ENCODE measurements around the gene LIX1.

DNA sequence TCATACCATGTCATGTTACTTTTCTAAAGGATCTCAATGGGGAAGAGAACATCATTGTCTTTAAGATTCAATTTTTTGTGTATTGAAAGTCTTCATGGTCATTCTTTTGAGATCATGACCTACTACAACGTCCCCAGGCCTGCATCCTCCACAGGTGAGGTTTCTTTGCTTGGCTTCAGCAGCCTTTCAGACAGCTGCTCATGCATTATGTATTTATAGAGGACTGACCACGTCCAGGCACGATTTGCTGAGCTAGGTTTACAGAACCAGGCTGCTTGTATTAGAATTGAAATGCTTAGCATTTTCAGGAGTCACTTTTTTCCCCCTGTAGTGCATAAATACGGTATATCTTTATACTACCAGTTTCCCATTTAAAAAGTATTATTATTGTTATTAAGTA is 70.4 kb downstream of the LIX1 start:
- TF ChIP-seq EZH2 (IDR thresholded peaks at IDR 0.05; ENCODE audit: borderline replicate concordance, insufficient read depth, low read length, poor library complexity, severe bottlenecking) (no peak), EP300 (conservative IDR thresholded peaks at IDR 0.05; ENCODE audit: poor library complexity, severe bottlenecking) (no peak), SMC3 (conservative IDR thresholded peaks at IDR 0.05; ENCODE audit: poor library complexity) (no peak)
- TF ChIP-seq, protein P1, sequence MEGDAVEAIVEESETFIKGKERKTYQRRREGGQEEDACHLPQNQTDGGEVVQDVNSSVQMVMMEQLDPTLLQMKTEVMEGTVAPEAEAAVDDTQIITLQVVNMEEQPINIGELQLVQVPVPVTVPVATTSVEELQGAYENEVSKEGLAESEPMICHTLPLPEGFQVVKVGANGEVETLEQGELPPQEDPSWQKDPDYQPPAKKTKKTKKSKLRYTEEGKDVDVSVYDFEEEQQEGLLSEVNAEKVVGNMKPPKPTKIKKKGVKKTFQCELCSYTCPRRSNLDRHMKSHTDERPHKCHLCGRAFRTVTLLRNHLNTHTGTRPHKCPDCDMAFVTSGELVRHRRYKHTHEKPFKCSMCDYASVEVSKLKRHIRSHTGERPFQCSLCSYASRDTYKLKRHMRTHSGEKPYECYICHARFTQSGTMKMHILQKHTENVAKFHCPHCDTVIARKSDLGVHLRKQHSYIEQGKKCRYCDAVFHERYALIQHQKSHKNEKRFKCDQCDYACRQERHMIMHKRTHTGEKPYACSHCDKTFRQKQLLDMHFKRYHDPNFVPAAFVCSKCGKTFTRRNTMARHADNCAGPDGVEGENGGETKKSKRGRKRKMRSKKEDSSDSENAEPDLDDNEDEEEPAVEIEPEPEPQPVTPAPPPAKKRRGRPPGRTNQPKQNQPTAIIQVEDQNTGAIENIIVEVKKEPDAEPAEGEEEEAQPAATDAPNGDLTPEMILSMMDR (IDR thresholded peaks at IDR 0.05; ENCODE audit: poor library complexity, severe bottlenecking), result no peak
- TF ChIP-seq, protein P2, sequence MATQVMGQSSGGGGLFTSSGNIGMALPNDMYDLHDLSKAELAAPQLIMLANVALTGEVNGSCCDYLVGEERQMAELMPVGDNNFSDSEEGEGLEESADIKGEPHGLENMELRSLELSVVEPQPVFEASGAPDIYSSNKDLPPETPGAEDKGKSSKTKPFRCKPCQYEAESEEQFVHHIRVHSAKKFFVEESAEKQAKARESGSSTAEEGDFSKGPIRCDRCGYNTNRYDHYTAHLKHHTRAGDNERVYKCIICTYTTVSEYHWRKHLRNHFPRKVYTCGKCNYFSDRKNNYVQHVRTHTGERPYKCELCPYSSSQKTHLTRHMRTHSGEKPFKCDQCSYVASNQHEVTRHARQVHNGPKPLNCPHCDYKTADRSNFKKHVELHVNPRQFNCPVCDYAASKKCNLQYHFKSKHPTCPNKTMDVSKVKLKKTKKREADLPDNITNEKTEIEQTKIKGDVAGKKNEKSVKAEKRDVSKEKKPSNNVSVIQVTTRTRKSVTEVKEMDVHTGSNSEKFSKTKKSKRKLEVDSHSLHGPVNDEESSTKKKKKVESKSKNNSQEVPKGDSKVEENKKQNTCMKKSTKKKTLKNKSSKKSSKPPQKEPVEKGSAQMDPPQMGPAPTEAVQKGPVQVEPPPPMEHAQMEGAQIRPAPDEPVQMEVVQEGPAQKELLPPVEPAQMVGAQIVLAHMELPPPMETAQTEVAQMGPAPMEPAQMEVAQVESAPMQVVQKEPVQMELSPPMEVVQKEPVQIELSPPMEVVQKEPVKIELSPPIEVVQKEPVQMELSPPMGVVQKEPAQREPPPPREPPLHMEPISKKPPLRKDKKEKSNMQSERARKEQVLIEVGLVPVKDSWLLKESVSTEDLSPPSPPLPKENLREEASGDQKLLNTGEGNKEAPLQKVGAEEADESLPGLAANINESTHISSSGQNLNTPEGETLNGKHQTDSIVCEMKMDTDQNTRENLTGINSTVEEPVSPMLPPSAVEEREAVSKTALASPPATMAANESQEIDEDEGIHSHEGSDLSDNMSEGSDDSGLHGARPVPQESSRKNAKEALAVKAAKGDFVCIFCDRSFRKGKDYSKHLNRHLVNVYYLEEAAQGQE (IDR thresholded peaks at IDR 0.05; ENCODE audit: borderline replicate concordance), result no peak

Measured in neural cell (in vitro differentiated cells).